ENCODE results near the gene MIEF2. TPM values are rescaled to one million over a fixed set of nuclear protein-coding genes. Genes with fewer than 3 reads are reported as not detected.

Gene MIEF2
- total RNA-seq, 1 donor from 2014 or later = 29.6 TPM

- TF ChIP-seq, protein P1, sequence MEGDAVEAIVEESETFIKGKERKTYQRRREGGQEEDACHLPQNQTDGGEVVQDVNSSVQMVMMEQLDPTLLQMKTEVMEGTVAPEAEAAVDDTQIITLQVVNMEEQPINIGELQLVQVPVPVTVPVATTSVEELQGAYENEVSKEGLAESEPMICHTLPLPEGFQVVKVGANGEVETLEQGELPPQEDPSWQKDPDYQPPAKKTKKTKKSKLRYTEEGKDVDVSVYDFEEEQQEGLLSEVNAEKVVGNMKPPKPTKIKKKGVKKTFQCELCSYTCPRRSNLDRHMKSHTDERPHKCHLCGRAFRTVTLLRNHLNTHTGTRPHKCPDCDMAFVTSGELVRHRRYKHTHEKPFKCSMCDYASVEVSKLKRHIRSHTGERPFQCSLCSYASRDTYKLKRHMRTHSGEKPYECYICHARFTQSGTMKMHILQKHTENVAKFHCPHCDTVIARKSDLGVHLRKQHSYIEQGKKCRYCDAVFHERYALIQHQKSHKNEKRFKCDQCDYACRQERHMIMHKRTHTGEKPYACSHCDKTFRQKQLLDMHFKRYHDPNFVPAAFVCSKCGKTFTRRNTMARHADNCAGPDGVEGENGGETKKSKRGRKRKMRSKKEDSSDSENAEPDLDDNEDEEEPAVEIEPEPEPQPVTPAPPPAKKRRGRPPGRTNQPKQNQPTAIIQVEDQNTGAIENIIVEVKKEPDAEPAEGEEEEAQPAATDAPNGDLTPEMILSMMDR (IDR thresholded peaks at IDR 0.05; ENCODE audit: insufficient read depth, low read length, poor library complexity, severe bottlenecking) = no peak
- H3K4me3 ChIP-seq (ENCODE audit: low read depth, low read length) = no peak overlapping the region
- H3K27me3 ChIP-seq (ENCODE audit: control insufficient read depth, insufficient read depth, low read length) = no peaks in the 10 kb centered on the region
- no peak for DNase-seq (ENCODE audit: low read depth)
- no peaks in the 10 kb centered on the region for H3K36me3 ChIP-seq (ENCODE audit: control insufficient read depth, insufficient read depth, low read length)
Measured at GRCh38 chr17:18224053-18224386, 36.4 kb upstream of the MIEF2 start.

DNA sequence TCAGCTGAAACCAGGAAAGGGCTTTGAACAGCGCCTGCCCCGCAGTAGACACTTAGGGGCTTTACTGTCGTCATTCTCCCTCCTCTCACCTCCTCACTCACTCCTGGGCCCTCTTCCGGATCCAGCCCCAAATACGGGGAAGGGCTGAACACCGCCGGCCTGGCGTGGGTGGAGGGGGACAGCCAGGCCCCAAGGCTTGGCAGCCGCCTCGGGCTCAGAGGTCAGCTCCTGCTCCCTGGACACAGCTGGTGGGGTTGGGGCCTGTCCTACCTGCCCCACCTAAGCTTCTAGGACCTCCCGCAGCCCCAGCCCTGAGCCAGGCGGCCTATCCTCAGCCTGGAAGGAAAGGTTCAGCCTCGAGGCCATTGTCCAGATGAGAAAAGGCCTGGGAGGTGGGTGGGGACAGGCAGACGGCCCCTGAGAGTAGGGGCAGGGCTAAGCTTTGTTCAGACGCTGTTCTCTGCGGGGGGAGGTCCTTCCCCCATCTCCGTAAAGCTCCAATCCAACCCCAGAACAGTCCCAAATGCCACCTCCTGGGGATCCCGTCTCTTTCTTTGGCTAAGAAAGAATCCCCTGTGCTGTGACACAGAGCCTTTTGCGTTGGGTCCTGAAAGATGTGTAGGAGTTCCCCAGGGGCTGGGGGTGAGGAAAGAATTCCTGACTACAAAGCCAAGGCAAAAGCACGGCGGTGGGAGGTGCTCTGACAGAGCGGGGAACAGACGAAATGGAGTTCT is 35.9 kb upstream of the MIEF2 start:
- DNase-seq (ENCODE audit: low read depth) = no peak

GRCh38 chr17:18225121-18225641 is 35.3 kb upstream of the MIEF2 start, which contains the start of gene LLGL1:
Gene LLGL1, plus strand, starts transcription at chr17:18225635. Its CDS starts 48 bp downstream, at chr17:18225683.
- no peaks in the 10 kb centered on the region for H3K36me3 ChIP-seq (ENCODE audit: control insufficient read depth, insufficient read depth, low read length)
- DNase-seq (ENCODE audit: low read depth) = peak; percentile 56
- TF ChIP-seq, protein P1 (IDR thresholded peaks at IDR 0.05; ENCODE audit: insufficient read depth, low read length, poor library complexity, severe bottlenecking) = no peak
- H3K4me3 ChIP-seq (ENCODE audit: low read depth, low read length) = peak within 1 kb of the TSS; percentile 68
- no peaks in the 10 kb centered on the region for H3K27me3 ChIP-seq (ENCODE audit: control insufficient read depth, insufficient read depth, low read length)

More for the DNA sequence above, 35.9 kb upstream of the MIEF2 start:
- TF ChIP-seq, protein P1 (IDR thresholded peaks at IDR 0.05; ENCODE audit: insufficient read depth, low read length, poor library complexity, severe bottlenecking) = no peak
- no peaks in the 10 kb centered on the region for H3K27me3 ChIP-seq (ENCODE audit: control insufficient read depth, insufficient read depth, low read length)
- no peaks in the 10 kb centered on the region for H3K36me3 ChIP-seq (ENCODE audit: control insufficient read depth, insufficient read depth, low read length)
- H3K4me3 ChIP-seq (ENCODE audit: low read depth, low read length) = peak overlapping the region; percentile 7

DNA sequence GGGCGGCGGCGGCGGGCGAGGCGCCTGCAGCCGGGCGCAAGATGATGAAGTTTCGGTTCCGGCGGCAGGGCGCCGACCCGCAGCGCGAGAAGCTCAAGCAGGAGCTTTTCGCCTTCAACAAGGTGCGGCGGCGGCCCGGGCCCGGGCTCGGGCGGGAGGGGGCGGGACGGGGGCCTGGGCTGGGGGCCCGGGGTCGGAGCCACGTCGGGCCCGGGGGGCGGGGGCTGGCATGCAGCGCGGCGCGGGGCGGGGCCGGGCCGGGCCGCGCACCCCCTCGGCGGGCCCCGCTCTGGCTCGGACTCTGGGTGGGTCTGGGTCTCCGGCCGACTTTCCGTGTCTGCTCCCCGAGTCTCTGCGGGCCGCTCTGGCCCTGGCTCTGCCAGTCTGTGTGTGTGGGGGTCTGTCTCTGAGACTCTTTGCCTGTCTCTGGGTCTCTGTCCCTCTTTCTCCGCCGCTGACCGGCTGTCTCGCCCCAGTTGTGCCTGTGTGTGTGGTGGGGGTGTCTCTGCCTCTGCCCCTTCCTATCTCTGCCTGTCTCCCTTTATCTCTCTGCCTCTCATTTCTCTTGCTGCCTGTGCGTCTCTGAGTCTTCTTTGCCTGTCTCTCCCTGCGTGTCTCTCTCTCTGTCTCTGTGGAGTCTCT is 34.7 kb upstream of the MIEF2 start:
- Histone ChIP-seq H3K4me3 (ENCODE audit: low read depth, low read length) (peak overlapping the region; percentile 68), H3K36me3 (ENCODE audit: control insufficient read depth, insufficient read depth, low read length) (no peaks in the 10 kb centered on the region), H3K27me3 (ENCODE audit: control insufficient read depth, insufficient read depth, low read length) (no peaks in the 10 kb centered on the region)
- DNase-seq (ENCODE audit: low read depth) = no peak
- TF ChIP-seq, protein P1 (IDR thresholded peaks at IDR 0.05; ENCODE audit: insufficient read depth, low read length, poor library complexity, severe bottlenecking) = no peak

DNA sequence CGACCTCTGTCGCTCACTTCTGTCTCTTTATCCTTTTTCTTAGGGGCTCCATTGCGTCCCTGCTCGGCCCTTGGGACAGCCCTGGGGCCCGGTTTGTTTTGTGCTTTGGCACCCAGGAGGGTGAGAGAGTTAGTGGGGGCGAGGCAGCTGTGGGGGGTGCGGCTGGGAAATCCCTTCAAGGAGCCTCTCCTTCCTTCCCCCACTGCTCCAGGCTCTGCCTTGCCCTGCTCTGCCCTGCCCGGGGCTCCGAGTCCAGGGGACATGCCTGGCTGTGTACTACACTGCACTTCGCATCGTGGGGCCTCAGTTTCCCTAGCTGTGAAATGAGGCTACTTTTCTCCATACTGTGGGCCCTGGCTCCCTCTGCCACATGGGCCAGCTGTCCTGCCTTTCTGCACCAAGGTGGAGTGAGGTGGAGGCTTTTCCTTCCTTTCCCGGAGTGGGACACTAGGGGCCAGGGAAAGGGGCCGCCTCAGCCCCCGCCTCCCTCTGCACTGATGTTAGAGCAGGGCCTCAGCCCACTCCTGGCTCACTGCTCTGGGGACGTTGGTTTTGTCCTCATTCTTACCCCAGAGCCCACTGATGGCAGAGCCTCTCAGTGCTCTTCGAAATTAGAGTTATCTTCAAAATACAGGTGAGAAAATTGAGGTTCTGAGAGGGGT is 34.0 kb upstream of the MIEF2 start:
- TF ChIP-seq, protein P1 (IDR thresholded peaks at IDR 0.05; ENCODE audit: insufficient read depth, low read length, poor library complexity, severe bottlenecking) = no peak
- H3K36me3 ChIP-seq (ENCODE audit: control insufficient read depth, insufficient read depth, low read length) = no peaks in the 10 kb centered on the region
- DNase-seq (ENCODE audit: low read depth) = no peak
- H3K4me3 ChIP-seq (ENCODE audit: low read depth, low read length) = peak overlapping the region; percentile 68
- no peaks in the 10 kb centered on the region for H3K27me3 ChIP-seq (ENCODE audit: control insufficient read depth, insufficient read depth, low read length)

Measured in kidney epithelial cell (primary cell).